Measurements from ENCODE around the gene RPS4Y1.

DNA sequence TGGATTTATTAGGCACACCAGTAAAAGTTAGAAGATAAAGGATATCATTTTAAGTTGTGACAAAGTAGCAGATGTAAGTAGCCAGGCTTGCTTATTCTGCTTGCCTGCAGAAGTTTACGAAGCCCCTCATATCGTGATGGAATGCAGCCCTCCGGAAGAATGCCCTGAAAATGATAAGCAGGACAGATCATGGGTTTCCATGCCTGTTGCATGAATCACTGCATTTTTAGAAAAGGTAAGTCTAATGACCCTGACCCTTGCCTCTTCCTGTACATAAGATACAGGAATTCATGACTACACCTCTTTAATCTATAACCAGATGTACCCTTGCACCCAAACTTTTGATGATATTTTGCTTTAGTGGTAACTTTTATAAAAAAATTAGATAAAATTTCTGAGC lies 16.9 kb upstream of the RPS4Y1 start:
- TF ChIP-seq, protein P1, sequence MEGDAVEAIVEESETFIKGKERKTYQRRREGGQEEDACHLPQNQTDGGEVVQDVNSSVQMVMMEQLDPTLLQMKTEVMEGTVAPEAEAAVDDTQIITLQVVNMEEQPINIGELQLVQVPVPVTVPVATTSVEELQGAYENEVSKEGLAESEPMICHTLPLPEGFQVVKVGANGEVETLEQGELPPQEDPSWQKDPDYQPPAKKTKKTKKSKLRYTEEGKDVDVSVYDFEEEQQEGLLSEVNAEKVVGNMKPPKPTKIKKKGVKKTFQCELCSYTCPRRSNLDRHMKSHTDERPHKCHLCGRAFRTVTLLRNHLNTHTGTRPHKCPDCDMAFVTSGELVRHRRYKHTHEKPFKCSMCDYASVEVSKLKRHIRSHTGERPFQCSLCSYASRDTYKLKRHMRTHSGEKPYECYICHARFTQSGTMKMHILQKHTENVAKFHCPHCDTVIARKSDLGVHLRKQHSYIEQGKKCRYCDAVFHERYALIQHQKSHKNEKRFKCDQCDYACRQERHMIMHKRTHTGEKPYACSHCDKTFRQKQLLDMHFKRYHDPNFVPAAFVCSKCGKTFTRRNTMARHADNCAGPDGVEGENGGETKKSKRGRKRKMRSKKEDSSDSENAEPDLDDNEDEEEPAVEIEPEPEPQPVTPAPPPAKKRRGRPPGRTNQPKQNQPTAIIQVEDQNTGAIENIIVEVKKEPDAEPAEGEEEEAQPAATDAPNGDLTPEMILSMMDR (optimal IDR thresholded peaks at IDR 0.05 in 1 of 3, IDR thresholded peaks at IDR 0.05 in 1 of 3, conservative IDR thresholded peaks at IDR 0.05 in 1 of 3; ENCODE audit: extremely low read depth in 1 of 3, insufficient read depth in 2 of 3, low read length in 3 of 3), result no peak
- no peak for TF ChIP-seq EZH2 (IDR thresholded peaks at IDR 0.05; ENCODE audit: low read length)
